Epithelial cell of proximal tubule (primary cell): ENCODE data around the gene SUSD2. TPM values are rescaled to one million over a fixed set of nuclear protein-coding genes. Genes with fewer than 3 reads are reported as not detected.

Source experiments
- DNase-seq: peaks from one replicate; pipeline ENCODE4 v3.0.0-alpha.2; 2011; ENCODE audit warnings: low read depth
- H3K4me3 ChIP-seq: 2 replicates; pipeline ENCODE4 v1.5.1; 2011; ENCODE audit warnings: low read depth, mild to moderate bottlenecking, low read length
- CTCF ChIP-seq: conservative IDR thresholded peaks from 2 replicates; pipeline ENCODE4 v1.5.1; 2012; ENCODE audit warnings: low read depth, mild to moderate bottlenecking, low read length
- total RNA-seq: library from RNA; depleted of rRNA; stranded (reverse); fragments of >200 nt; gene quantifications from 2 replicates; pipeline ENCODE4 v1.2.3, GENCODE V29; 2015

SUSD2 gene
- total RNA-seq, 1 donor from 2014 or later: 0.06 TPM

GRCh38 chr22:24140357-24140756, 40.9 kb upstream of the SUSD2 start:
- no peak overlapping the region for H3K4me3 ChIP-seq
- TF ChIP-seq CTCF: no peak
- DNase-seq: no peak

- TF ChIP-seq CTCF: no peak
- no peak for DNase-seq
- no peak overlapping the region for H3K4me3 ChIP-seq
Observed at GRCh38 chr22:24141586-24141985, 39.7 kb upstream of the SUSD2 start.

- no peak overlapping the region for H3K4me3 ChIP-seq
- no peak for DNase-seq
- no peak for TF ChIP-seq CTCF
Observed at GRCh38 chr22:24142241-24142640, 39.0 kb upstream of the SUSD2 start.

- TF ChIP-seq CTCF: no peak
- DNase-seq: no peak
- no peak overlapping the region for H3K4me3 ChIP-seq
Observed at GRCh38 chr22:24142831-24143230, 38.5 kb upstream of the SUSD2 start.

- no peak for TF ChIP-seq CTCF
- DNase-seq: no peak
- no peak overlapping the region for H3K4me3 ChIP-seq
Observed at GRCh38 chr22:24144056-24144777, 37.1 kb upstream of the SUSD2 start.

GRCh38 chr22:24144778-24145085, 36.6 kb upstream of the SUSD2 start:
- DNase-seq: no peak
- no peak for TF ChIP-seq CTCF
- no peak overlapping the region for H3K4me3 ChIP-seq

- DNase-seq: no peak
- no peak overlapping the region for H3K4me3 ChIP-seq
- TF ChIP-seq CTCF: no peak
Observed at GRCh38 chr22:24145446-24146193, 35.7 kb upstream of the SUSD2 start.
